A673 (cell line): ENCODE results near the gene MGAT4A. TPM values are rescaled to one million over a fixed set of nuclear protein-coding genes. Genes with fewer than 3 reads are reported as not detected.

Experiments used
- BruUV-seq: library from RNA; stranded (reverse); fragments of 400-500 nt; replicated peaks from 2 replicates; lab custom pipeline; 2021; lab: Mats Ljungman, UMichigan
- CTCF ChIA-PET: fragments of 300-600 bp; sonication (Branson Sonifier 250); formaldehyde crosslinking; loops from one replicate; lab custom pipeline; 2022; ENCODE audit warnings: antibody characterized with exemption; lab: Charles Lee
- POLR2A ChIA-PET: fragments of 300-600 bp; sonication (Branson Sonifier 250); formaldehyde crosslinking; loops from one replicate; lab custom pipeline; 2022; ENCODE audit warnings: antibody characterized with exemption; ENCODE audit not compliant: low non-redundant PET; lab: Charles Lee
- DNase-seq: peaks from one replicate; pipeline ENCODE4 v3.0.0-alpha.2; 2015; ENCODE audit warnings: low spot score
- H3K27ac ChIP-seq: fragments of 200-600 bp; sonication (generic); 2 replicates; pipeline ENCODE4 v1.5.1; 2016; ENCODE audit warnings: mixed run types, low read depth, mild to moderate bottlenecking, mixed read lengths, antibody characterized with exemption, low read length; ENCODE audit not compliant: poor library complexity, severe bottlenecking
- H3K27me3 ChIP-seq: fragments of 200-600 bp; sonication (generic); replicated peaks from 2 replicates; pipeline ENCODE4 v1.6.1; 2017; ENCODE audit warnings: mixed run types, low read depth, mild to moderate bottlenecking, mixed read lengths, antibody characterized with exemption, low read length; ENCODE audit not compliant: insufficient read depth, poor library complexity
- H3K36me3 ChIP-seq: fragments of 200-600 bp; sonication (generic); 2 replicates; pipeline ENCODE4 v1.6.1; 2016; ENCODE audit warnings: mixed run types, mild to moderate bottlenecking, mixed read lengths, antibody characterized with exemption, low read length; ENCODE audit not compliant: insufficient read depth, poor library complexity, severe bottlenecking
- H3K4me1 ChIP-seq: fragments of 200-600 bp; sonication (generic); 2 replicates; pipeline ENCODE4 v1.6.1; 2017; ENCODE audit warnings: mixed run types, mild to moderate bottlenecking, mixed read lengths, antibody characterized with exemption, low read length; ENCODE audit not compliant: insufficient read depth, poor library complexity, severe bottlenecking
- H3K4me3 ChIP-seq: fragments of 200-600 bp; sonication (generic); 2 replicates; pipeline ENCODE4 v1.5.1; 2016; ENCODE audit warnings: low read depth, mixed run types, mild to moderate bottlenecking, mixed read lengths, low read length; ENCODE audit not compliant: poor library complexity, severe bottlenecking
- H3K9me3 ChIP-seq: fragments of 200-600 bp; sonication (generic); 2 replicates; pipeline ENCODE4 v1.6.1; 2016; ENCODE audit warnings: mixed run types, low read depth, mild to moderate bottlenecking, mixed read lengths, antibody characterized with exemption, low read length; ENCODE audit not compliant: poor library complexity, severe bottlenecking
- EZH2 ChIP-seq: fragments of 200-600 bp; sonication (generic); IDR thresholded peaks from 2 replicates; pipeline ENCODE4 v1.6.1; 2017; ENCODE audit warnings: borderline replicate concordance, low read depth, mild to moderate bottlenecking, mixed read lengths, antibody characterized with exemption, low read length; ENCODE audit not compliant: poor library complexity, severe bottlenecking
- intact Hi-C: fragments of 100-400 bp; cut with micrococcal nuclease; formaldehyde crosslinking; loops from one replicate; pipeline ENCODE4 v1.10.0; 2022; ENCODE audit not compliant: unreplicated experiment
- total RNA-seq: library from RNA; stranded (reverse); gene quantifications from 2 replicates; pipeline ENCODE4 v1.2.3, GENCODE V29; 2021
- TF ChIP-seq, protein P1 (sequence below): fragments of 300-800, 200-600 bp; sonication (generic); conservative IDR thresholded peaks from 2 replicates; pipeline ENCODE4 v1.5.1; 2017; ENCODE audit warnings: low read depth, mild to moderate bottlenecking, antibody characterized with exemption, low read length, moderate library complexity, mixed read lengths

MGAT4A gene
- total RNA-seq, 1 experiment from 2014 or later, result 0.09 TPM

DNA sequence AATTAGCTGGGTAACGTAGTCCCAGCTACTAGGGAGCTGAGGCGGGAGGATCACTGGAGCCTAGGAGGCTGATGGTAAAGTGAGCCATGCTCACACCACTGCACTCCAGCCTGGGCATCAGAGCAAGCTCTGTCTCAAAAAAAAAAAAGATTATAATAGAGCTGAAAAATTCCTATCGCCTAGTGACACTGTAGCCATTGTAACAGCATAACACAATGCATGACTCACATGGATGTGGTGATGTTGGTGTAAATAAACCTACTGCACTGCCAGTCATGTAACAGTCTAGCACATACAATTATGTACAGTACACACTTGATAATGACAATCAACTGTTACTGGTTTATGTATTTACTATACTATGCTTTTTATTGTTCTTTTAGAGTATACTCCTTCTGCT, 39.6 kb downstream of the MGAT4A start:
- intact Hi-C loops, result no loop called here
- Histone ChIP-seq H3K36me3 (no peaks in the 10 kb centered on the region), H3K27ac (no peak overlapping the region), H3K4me3 (no peak overlapping the region), H3K9me3 (no peaks in the 10 kb centered on the region), H3K27me3 (no peaks in the 10 kb centered on the region), H3K4me1 (no peaks in the 10 kb centered on the region)
- no peak for DNase-seq
- no TSS peak for BruUV-seq
- ChIA-PET POLR2A (no interaction called here), CTCF (no interaction called here)
- TF ChIP-seq, protein P1, sequence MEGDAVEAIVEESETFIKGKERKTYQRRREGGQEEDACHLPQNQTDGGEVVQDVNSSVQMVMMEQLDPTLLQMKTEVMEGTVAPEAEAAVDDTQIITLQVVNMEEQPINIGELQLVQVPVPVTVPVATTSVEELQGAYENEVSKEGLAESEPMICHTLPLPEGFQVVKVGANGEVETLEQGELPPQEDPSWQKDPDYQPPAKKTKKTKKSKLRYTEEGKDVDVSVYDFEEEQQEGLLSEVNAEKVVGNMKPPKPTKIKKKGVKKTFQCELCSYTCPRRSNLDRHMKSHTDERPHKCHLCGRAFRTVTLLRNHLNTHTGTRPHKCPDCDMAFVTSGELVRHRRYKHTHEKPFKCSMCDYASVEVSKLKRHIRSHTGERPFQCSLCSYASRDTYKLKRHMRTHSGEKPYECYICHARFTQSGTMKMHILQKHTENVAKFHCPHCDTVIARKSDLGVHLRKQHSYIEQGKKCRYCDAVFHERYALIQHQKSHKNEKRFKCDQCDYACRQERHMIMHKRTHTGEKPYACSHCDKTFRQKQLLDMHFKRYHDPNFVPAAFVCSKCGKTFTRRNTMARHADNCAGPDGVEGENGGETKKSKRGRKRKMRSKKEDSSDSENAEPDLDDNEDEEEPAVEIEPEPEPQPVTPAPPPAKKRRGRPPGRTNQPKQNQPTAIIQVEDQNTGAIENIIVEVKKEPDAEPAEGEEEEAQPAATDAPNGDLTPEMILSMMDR, result no peak
- TF ChIP-seq EZH2, result no peak

DNA sequence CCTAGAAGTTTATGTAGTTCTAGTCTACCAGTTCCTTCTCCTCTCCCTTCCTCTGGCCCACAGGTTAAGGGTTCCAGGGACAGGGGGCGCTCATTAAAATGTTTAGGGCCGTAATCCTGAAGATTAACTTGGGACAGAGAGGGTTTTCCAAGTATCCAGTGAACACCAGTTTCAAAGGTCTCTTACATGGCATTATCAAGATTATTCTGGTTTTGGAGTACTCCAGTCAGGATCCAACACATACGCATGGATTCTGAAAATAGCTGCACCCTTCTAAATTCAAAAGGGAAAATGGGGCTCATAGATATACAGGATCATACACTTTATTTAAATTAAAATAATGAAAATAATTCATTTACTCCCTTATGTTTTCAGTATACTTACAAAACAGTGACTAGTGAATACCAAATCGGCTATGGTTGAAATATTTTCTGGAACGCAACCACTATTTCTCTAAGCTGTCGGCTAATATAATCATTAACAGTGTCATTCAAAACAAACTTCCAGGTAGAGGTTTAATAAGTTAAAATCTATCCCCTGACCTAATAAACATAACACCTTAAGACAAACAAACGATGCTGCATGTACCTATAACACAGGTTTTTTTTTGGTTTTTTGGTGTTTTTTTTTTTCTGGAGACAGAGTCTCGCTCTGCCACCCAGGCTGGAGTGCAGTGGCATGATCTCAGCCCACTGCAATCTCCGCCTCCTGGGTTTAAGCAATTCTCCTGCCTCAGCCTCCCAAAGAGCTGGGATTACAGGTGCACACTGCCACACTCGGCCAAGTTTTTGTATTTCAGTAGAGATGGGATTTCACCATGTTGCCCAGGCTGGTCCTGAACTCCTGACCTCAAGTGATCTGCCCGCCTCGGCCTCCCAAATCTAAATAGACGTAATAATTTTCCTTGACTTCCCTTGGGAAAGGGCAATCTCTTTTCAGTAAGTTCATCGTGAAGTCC, 44.7 kb downstream of the MGAT4A start:
- Histone ChIP-seq H3K27me3 (no peaks in the 10 kb centered on the region), H3K4me3 (no peak overlapping the region), H3K9me3 (no peaks in the 10 kb centered on the region), H3K36me3 (no peaks in the 10 kb centered on the region), H3K4me1 (no peaks in the 10 kb centered on the region), H3K27ac (no peak overlapping the region)
- BruUV-seq, result no TSS peak
- ChIA-PET CTCF (no interaction called here), POLR2A (no interaction called here)
- no peak for DNase-seq
- intact Hi-C loops, result no loop called here
- TF ChIP-seq EZH2, result no peak
- TF ChIP-seq, protein P1, result no peak

DNA sequence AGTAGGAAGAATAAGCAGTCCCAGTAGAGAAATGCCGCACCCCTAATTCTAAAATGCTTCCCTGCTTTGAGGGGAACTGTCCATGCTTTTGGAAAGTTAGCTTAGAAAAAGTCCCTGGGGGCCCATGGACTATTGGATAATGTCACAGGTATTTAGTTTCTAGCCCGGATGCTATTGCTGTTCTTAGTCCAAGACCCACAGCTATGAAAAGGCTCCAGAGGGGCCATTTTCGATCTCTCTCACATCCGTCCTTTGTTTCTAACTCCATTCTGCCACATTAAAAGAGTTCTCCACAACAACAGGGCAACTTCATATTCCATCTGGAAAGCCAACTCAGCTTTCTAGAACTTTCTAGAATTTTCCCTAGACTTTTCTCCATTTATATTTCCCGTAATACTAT, 47.2 kb downstream of the MGAT4A start:
- Histone ChIP-seq H3K27ac (no peak overlapping the region), H3K4me1 (no peaks in the 10 kb centered on the region), H3K9me3 (no peaks in the 10 kb centered on the region), H3K36me3 (no peaks in the 10 kb centered on the region), H3K4me3 (no peak overlapping the region), H3K27me3 (no peaks in the 10 kb centered on the region)
- POLR2A ChIA-PET, result no interaction called here
- TF ChIP-seq, protein P1, result no peak
- TF ChIP-seq EZH2, result no peak
- CTCF ChIA-PET, result interaction anchor here (0.7 kb wide), 1 partner anchor 8 kb away, joined by 3 read pairs; no protein-coding TSS in a partner anchor
- DNase-seq, result no peak
- intact Hi-C loops, result no loop called here
- BruUV-seq, result no TSS peak
